ENCODE results near the gene MAP4K5.

GRCh38 chr14:50400461-50400860 lies 131.9 kb downstream of the MAP4K5 start:
- TF ChIP-seq CTCF (IDR thresholded peaks at IDR 0.05), result no peak
- TF ChIP-seq POLR2A (IDR thresholded peaks at IDR 0.05), result no peak

Measured in esophagus squamous epithelium (tissue), 4 donors.